ENCODE results near the gene CAMTA1.

DNA sequence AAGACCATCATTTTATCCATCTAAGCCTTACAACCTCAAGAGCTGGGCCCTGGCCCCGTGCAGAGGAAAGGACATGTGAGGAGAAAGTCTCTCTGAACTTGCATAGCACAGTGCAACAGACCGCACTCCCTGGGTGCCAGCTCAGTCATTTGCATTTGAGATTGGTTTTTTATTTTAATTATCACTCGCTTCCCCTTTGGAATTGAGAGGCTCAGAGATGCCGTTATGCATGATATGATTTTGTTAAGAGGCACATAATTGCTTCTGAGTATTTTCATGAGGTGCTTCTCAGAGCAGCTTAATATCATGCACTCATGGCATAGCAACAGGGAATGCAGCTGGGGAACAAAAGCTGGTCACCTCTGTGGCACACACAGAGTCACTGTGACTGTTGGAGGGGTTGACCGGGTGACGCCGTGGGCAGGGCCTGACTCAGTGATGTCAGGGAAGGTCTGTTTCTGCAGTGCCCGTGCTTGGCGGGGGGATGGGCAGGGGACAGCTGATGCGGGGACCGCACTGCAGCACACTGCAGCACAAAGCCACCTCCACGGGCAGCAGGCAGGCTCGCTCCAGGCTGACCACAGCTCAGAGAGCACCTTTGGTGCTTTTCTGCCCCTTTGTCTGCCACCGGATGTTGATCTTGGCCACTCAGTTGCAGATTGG, 942.7 kb downstream of the CAMTA1 start:
- TF ChIP-seq ZNF354B (CRISPR knock-in tag; IDR thresholded peaks at IDR 0.05), result no peak
- TF ChIP-seq, protein P1, sequence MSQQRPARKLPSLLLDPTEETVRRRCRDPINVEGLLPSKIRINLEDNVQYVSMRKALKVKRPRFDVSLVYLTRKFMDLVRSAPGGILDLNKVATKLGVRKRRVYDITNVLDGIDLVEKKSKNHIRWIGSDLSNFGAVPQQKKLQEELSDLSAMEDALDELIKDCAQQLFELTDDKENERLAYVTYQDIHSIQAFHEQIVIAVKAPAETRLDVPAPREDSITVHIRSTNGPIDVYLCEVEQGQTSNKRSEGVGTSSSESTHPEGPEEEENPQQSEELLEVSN (IDR thresholded peaks at IDR 0.05; ENCODE audit: borderline replicate concordance in 1 of 2, extremely low read depth in 1 of 2, insufficient read depth in 1 of 2, insufficient read length in 1 of 2, low read depth in 1 of 2, low read length in 1 of 2, poor library complexity in 1 of 2, severe bottlenecking in 1 of 2), result no peak
- TF ChIP-seq EGR1 (conservative IDR thresholded peaks at IDR 0.05), result no peak
- no peak for TF ChIP-seq MAFK (IDR thresholded peaks at IDR 0.05; ENCODE audit: low read length)
- TF ChIP-seq MTA3 (IDR thresholded peaks at IDR 0.05; ENCODE audit: borderline replicate concordance), result no peak
- no peak for TF ChIP-seq NCOR1 (IDR thresholded peaks at IDR 0.05)
- TF ChIP-seq, protein P2, sequence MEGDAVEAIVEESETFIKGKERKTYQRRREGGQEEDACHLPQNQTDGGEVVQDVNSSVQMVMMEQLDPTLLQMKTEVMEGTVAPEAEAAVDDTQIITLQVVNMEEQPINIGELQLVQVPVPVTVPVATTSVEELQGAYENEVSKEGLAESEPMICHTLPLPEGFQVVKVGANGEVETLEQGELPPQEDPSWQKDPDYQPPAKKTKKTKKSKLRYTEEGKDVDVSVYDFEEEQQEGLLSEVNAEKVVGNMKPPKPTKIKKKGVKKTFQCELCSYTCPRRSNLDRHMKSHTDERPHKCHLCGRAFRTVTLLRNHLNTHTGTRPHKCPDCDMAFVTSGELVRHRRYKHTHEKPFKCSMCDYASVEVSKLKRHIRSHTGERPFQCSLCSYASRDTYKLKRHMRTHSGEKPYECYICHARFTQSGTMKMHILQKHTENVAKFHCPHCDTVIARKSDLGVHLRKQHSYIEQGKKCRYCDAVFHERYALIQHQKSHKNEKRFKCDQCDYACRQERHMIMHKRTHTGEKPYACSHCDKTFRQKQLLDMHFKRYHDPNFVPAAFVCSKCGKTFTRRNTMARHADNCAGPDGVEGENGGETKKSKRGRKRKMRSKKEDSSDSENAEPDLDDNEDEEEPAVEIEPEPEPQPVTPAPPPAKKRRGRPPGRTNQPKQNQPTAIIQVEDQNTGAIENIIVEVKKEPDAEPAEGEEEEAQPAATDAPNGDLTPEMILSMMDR (IDR thresholded peaks at IDR 0.05 in 2 of 3, conservative IDR thresholded peaks at IDR 0.05 in 1 of 3; ENCODE audit: insufficient read depth in 2 of 3, low read depth in 1 of 3, low read length in 3 of 3), result no peak
